ENCODE results near the gene BATF. TPM values are rescaled to one million over a fixed set of nuclear protein-coding genes. Genes with fewer than 3 reads are reported as not detected.

BATF gene
- total and polyA plus RNA-seq, 2 of the 8 experiments (the other 6 are each of a cell fraction or from before 2014, with no cell fraction given), result not detected

DNA sequence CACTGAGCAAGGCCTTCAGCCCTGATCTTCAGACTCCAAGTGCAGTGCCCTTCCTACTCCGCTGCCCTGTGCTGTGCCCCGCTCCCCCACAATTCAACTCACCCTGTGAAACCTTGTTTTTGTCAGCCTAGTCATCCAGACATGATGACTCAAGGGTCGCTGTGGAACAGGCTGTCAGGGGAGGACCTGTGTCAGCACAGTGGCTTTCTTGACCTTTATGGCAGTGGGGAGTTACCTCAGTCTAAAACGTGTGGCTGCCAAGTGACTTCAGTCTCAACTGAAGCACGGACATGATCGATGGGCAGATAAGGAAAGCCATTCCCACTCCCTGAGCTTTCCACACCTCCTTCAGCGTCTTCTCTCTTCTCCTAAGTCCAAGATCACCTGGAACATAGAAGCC, 39.8 kb downstream of the BATF start:
- Histone ChIP-seq H3K79me1 (ENCODE audit: low read depth, low read length) (no peaks in the 10 kb centered on the region; the same call in 1 of the 2 replicates), H2BK20ac (ENCODE audit: low read length) (no peak overlapping the region), H3K23ac (ENCODE audit: insufficient read length) (no peak overlapping the region), H2BK5ac (ENCODE audit: low read depth, low read length) (no peak overlapping the region), H2BK12ac (ENCODE audit: low read depth, low read length) (no peak overlapping the region), H4K5ac (ENCODE audit: insufficient read length, low read depth, low read length) (no peak overlapping the region), H3K4me2 (ENCODE audit: insufficient read depth in 1 of 2, low read depth in 2 of 2, low read length in 2 of 2) (no peak overlapping the region), H3K18ac (ENCODE audit: extremely low read depth, low read length) (no peak overlapping the region), H4K20me1 (replicated peaks in 1 of 2; ENCODE audit: control insufficient read depth in 1 of 2, insufficient read depth in 2 of 2, low read length in 2 of 2) (no peaks in the 10 kb centered on the region), H3K23me2 (ENCODE audit: low read depth, low read length) (no peaks in the 10 kb centered on the region), H2AK5ac (ENCODE audit: low read depth, low read length) (no peak overlapping the region), H4K91ac (replicated peaks; ENCODE audit: insufficient read length, low read length) (no peak overlapping the region), H2BK15ac (ENCODE audit: low read length) (no peak overlapping the region), H3K9ac (replicated peaks in 1 of 4; ENCODE audit: extremely low read depth in 1 of 4, low read depth in 3 of 4, low read length in 3 of 4) (no peak overlapping the region), H3K36me3 (ENCODE audit: control insufficient read depth in 2 of 4, insufficient read depth in 4 of 4, low read length in 3 of 4) (no peaks in the 10 kb centered on the region), H3K27me3 (replicated peaks in 1 of 4; ENCODE audit: control insufficient read depth in 3 of 4, extremely low read depth in 1 of 4, insufficient read depth in 3 of 4, low read length in 3 of 4) (no peaks in the 10 kb centered on the region), H3K79me2 (ENCODE audit: control insufficient read depth in 1 of 2, insufficient read depth in 2 of 2, low read length in 2 of 2) (no peaks in the 10 kb centered on the region), H3K27ac (ENCODE audit: low read depth, low read length) (no peak overlapping the region), H2AFZ (ENCODE audit: low read length) (no peak overlapping the region), H3K4me1 (replicated peaks in 1 of 4; ENCODE audit: control insufficient read depth in 3 of 4, insufficient read depth in 4 of 4, low read length in 3 of 4) (peaks cover 0 to 4% (median 2%) of the 10 kb centered on the region in 4 experiments; a peak in 3 of 7 replicates), H2BK120ac (replicated peaks; ENCODE audit: low read depth, low read length) (no peak overlapping the region), H3K14ac (ENCODE audit: insufficient read length) (no peak overlapping the region), H4K8ac (ENCODE audit: extremely low read depth, insufficient read depth, low read length) (no peak overlapping the region), H3K56ac (replicated peaks; ENCODE audit: insufficient read length, low read depth, low read length) (no peak overlapping the region), H3K9me3 (ENCODE audit: insufficient read depth in 2 of 2, low read depth in 1 of 2, low read length in 1 of 2) (peaks cover 0 to 3% of the 10 kb centered on the region in 2 experiments; a peak in 1 of 4 replicates), H3K4me3 (ENCODE audit: extremely low read depth in 1 of 4, insufficient read depth in 2 of 4, low read depth in 3 of 4, low read length in 4 of 4) (no peak overlapping the region), H3K4ac (replicated peaks; ENCODE audit: insufficient read length, low read depth, low read length) (no peak overlapping the region)
- WGBS, 2 experiments (ENCODE audit: extremely low coverage in 1 of 2, insufficient coverage in 1 of 2, insufficient read length in 1 of 2, insufficient replicate concordance in 2 of 2, low coverage in 1 of 2, low lambda C conversion rate in 2 of 2, missing lambda C conversion rate in 1 of 2), result 76% methylated on average over 7 of the region's 7 CpGs; no CpG with 5 or more reads in 1 of the 2 experiments
- FAIRE-seq (no peak), DNase-seq (ENCODE audit: low read depth in 1 of 2, low spot score in 2 of 2) (no peak)
- ChIA-PET POLR2A (ENCODE audit: partially characterized antibody) (no interaction called here), CTCF (ENCODE audit: partially characterized antibody) (interaction anchor here (0.8 to 10.5 kb wide), 17 partner anchors 9 to 419 kb away, joined by 3 to 135 read pairs (median 11); partner anchors contain the start of genes BATF, ERG28, FLVCR2 and TGFB3)

Measured in H1 (cell line).